NCI-H2081 treated with DMSO at 0.1 percent for 48 hours (cell line): ENCODE data around the gene ZNF559.
"Not testable (repeated sequence)": the region's sequence is repeated elsewhere in the genome, so short reads cannot be mapped to it uniquely, and the experiment has no call there.

ENCODE experiments used
- DNase-seq: peaks from one replicate; lab custom pipeline; 2025; lab: John Stamatoyannopoulos, UW

ZNF559 gene

DNA sequence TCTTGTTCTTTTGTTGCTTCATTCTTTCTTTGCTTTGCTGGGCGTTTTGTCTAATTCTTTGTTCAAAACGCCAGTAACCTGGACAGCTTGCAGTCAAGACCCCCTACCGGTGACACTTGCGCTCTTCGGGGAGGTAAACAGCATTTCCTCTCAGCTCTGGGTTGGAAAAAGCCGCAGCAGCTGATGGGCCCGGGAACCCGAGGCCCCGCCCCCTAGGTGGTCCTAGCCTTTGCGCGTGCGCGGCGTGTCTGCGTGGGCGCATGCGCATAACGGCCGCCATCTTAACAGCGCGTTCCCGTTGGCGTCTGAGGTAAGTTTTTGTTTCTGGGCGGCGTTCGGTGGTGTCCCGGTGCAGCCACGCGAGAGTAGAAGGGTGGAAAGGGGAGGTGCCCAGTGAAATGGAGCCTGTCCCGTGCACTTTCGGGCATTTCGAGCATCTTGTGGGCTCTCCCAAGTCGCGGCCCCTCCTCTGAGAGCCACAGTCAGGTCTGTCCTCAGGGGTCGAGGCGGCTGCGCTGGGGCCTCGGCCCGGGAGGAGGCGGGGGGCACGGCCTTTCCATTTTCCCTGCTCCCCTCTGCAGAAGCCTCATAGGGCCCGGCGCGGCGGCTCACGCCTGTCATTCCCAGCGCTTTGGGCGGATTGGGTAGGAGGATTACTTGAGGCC lies at the start of gene ZNF559:
ZNF559 (plus strand) TSS at position 261 of the 665 bp plus-strand sequence. CDS start 14,371 bp downstream, outside the sequence.
- DNase-seq = peak; percentile 75

DNA sequence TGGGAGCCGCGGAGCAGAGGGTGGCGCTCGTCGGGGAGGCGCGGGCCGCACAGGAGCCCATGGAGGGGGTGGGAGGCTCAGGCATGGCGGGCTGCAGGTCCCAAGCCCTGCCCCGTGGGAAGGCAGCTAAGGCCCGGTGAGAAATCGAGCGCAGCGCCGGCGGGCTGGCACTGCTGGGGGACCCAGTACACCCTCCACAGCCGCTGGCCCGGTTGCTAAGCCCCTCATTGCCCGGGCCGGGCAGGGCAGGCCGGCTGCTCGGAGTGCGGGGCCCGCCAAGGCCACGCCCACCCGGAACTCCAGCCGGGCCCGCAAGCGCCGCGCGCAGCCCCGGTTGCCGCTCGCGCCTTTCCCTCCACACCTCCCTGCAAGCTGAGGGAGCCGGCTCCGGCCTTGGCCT lies 40.5 kb upstream of the ZNF559 start:
- not testable (repeated sequence) for DNase-seq

DNA sequence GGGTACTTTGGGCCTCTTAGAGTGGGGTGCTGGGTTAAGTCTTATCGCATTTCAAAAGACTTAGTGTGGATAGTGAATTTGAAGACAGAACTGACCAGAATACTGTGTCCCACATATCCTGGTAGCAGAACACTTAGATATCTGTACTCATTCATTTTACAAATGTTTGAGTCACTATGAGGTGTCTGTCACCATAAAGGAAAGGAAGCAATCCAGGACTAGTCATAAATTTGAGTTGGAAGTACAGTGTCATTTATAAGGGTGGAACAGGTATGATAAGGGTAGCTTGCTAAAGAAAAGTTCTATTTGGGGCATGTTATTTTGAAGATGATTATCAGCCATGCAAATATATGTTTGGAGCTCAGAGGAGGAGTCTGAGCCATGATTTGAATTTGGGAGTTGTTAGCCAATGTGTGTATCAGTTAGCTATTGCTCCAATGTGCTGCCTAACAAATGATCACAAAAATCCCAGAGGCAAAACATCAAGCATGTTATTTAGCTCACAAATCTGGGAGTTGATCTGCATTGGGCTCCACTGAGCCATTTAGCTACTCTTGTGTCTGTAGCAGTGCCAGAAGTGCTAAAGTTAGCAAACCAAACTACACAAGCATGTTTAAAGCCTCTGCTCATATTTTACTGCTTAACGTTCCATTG lies 34.6 kb upstream of the ZNF559 start:
- DNase-seq = no peak

GRCh38 chr19:9295411-9295849 lies 28.5 kb upstream of the ZNF559 start:
- DNase-seq = no peak

GRCh38 chr19:9296336-9296735 lies 27.6 kb upstream of the ZNF559 start:
- no peak for DNase-seq

- DNase-seq = no peak
These were observed 17.5 kb upstream of the ZNF559 start for GRCh38 chr19:9306443-9306842.

DNA sequence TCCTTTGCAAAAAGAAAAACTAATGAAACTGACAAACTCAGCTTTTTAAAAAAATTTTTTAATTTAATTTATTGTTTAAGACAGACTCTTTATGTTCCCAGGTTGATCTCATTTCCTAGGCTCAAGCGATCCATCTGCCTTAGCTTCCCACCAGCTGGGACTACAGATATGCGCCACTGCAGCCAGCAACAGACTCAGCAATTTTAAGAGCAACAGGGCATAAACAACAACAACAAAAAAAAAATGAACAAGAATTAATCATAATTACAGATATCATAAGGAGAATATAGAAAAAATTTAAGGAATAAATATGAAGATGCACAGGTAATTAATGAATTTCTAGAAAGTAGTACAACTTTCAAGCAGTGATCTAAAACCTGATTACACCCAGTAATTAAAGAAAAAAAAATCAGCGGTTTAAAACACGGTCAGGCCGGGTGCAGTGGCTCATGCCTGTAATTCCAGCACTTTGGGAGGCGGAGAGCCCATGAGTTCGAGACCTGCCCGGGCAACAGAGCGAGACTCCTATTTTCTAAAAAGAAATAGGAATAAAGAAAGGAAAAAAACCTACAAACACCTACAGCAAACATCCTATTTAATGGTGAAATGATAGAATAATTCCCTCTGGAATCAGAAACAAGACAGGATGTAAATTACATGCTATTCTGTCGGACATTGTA lies 15.7 kb upstream of the ZNF559 start:
- DNase-seq = no peak

GRCh38 chr19:9309139-9309973 lies 14.6 kb upstream of the ZNF559 start, which contains the start of gene ZNF699:
ZNF699 (minus strand) TSS chr19:9309838; CDS start chr19:9305119, 4,719 bp downstream.
- peak; percentile 89 for DNase-seq

DNA sequence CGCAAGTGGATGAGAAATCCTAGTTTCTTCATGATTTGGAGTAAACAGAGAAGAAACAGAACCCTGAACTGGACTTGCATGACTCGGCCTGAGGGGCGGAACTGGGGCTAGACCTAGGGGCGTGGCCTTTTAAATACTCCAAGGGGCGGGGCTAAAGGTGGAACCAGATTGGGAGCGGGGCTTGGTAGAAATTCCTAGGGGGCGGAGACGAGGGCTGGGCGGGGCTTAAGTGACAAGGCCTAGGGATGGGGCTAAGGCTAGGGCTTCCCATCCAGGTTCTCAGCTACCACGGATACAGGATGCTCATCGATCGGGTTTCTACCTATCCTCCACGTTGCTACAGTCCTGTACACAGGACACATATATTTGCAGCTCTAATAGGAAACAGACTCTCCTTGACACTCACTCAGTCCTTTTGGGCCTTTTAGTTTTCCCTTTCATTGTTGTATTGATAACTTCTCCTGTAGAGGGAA lies 14.0 kb upstream of the ZNF559 start:
- peak; percentile 84 for DNase-seq

- no peak for DNase-seq
These were observed 10.2 kb upstream of the ZNF559 start for GRCh38 chr19:9313756-9314155.

- DNase-seq = no peak
These were observed 2.6 kb upstream of the ZNF559 start for GRCh38 chr19:9321338-9321737.

DNA sequence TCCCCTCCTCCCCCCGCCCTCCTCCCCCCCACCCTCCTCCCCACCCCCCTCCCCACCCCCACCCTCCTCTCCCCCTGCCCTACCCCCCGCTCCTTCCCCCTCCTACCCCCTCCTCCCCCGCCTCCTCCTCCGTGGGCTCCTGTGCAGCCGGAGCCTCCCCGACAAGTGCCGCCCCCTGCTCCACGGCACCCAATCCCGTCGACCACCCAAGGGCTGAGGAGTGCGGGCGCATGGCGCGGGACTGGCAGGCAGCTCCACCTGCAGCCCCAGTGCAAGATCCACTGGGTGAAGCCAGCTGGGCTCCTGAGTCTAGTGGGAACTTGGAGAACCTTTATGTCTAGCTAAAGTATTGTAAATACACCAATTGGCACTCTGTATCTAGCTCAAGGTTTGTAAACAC lies 2.2 kb upstream of the ZNF559 start:
- DNase-seq = not testable (repeated sequence)

GRCh38 chr19:9322201-9322600 lies 1.8 kb upstream of the ZNF559 start:
- not testable (repeated sequence) for DNase-seq

DNA sequence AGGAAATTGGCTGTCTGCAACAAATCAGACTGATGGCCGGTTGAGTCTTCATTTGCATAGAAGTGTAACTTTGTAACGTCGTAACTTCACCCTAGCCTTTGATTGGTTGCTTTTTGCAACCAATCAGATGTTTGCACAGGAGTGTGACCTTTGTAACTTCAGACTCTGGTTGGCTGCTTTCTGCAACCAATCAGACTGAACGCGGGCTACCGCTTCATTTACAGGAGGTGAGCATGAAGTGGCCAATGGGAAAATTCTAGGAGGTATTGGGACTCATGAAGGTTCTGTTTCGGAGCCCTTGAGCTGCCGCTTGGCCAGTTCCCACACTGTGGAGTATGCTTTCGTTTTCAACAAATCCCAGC lies 441 bp upstream of the ZNF559 start:
- DNase-seq = peak; percentile 71

GRCh38 chr19:9324584-9324962 lies 594 bp downstream of the ZNF559 start:
- no peak for DNase-seq

GRCh38 chr19:9329999-9330398 lies 6.0 kb downstream of the ZNF559 start:
- no peak for DNase-seq

DNA sequence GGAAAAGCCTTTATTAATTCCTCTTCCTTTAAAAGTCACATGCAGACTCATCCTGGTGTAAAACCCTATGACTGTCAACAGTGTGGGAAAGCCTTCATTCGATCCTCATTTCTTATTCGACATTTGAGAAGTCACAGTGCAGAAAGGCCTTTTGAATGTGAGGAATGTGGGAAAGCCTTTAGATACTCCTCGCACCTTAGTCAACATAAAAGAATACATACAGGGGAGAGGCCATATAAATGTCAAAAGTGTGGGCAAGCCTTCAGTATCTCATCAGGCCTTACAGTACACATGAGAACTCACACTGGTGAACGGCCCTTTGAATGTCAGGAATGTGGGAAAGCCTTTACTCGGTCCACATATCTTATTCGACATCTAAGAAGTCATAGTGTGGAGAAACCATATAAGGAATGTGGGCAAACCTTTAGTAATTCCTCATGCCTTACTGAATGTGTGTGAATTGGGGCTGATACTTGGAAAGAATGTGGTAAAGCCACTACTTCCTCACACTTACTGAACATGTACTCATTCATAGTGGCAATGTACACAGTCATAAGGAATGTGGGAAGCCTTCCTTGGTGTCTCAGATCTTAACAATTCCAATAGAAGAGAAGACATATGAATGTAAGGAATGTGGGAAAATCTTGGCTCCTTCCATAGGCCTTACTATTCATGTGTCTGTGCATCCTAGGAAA lies 18.8 kb downstream of the ZNF559 start:
- DNase-seq = no peak

DNA sequence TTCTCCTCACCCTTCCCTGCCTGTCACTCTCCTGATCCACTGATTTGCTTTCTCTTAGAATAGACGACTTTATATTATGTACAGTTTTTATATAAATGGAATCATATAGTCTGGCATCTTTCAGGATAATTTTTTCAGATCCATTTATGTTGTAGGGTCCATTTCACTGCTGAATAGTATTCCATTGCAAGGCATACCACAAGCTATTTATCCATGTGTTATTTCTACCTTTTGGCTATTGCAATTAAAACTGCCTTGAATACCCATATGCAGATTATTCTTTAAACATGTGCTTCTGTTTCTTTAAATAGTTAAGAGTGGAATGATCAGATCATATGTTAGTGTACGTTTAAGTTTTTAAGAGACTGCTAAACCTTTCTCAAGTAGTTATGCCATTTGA lies 21.0 kb downstream of the ZNF559 start:
- DNase-seq = no peak

- DNase-seq = no peak
These were observed 24.3 kb downstream of the ZNF559 start for GRCh38 chr19:9348253-9348652.

GRCh38 chr19:9348671-9349070 lies 24.7 kb downstream of the ZNF559 start:
- DNase-seq = no peak

- DNase-seq = no peak
These were observed 28.5 kb downstream of the ZNF559 start for GRCh38 chr19:9352505-9352904.
